Measurements from ENCODE around the gene IL7R.

- TF ChIP-seq, protein P1, sequence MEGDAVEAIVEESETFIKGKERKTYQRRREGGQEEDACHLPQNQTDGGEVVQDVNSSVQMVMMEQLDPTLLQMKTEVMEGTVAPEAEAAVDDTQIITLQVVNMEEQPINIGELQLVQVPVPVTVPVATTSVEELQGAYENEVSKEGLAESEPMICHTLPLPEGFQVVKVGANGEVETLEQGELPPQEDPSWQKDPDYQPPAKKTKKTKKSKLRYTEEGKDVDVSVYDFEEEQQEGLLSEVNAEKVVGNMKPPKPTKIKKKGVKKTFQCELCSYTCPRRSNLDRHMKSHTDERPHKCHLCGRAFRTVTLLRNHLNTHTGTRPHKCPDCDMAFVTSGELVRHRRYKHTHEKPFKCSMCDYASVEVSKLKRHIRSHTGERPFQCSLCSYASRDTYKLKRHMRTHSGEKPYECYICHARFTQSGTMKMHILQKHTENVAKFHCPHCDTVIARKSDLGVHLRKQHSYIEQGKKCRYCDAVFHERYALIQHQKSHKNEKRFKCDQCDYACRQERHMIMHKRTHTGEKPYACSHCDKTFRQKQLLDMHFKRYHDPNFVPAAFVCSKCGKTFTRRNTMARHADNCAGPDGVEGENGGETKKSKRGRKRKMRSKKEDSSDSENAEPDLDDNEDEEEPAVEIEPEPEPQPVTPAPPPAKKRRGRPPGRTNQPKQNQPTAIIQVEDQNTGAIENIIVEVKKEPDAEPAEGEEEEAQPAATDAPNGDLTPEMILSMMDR (IDR thresholded peaks at IDR 0.05), result peak; percentile 51 to 80 (median 70)
- no peak for TF ChIP-seq POLR2A (IDR thresholded peaks at IDR 0.05)
These were observed 68.4 kb downstream of the IL7R start for GRCh38 chr5:35924950-35925722.
